Stomach (tissue), 4 donors: ENCODE data around the gene NEMP2.

Source experiments
- EP300 ChIP-seq: sonication (generic); formaldehyde crosslinking; IDR thresholded peaks from one replicate; pipeline ENCODE4 v1.6.1; 2017; ENCODE audit warnings: antibody characterized with exemption
- POLR2A ChIP-seq, 4 donors: fragments of 450-650 bp; IDR thresholded peaks; one replicate each; pipeline ENCODE4 v1.6.1; 2016; ENCODE audit warnings: antibody characterized with exemption in 4 of 4, control low read depth in 2 of 4, mild to moderate bottlenecking in 1 of 4, moderate library complexity in 1 of 4
- POLR2AphosphoS5 ChIP-seq, 3 donors: sonication (generic); formaldehyde crosslinking; IDR thresholded peaks; one replicate each; pipeline ENCODE4 v1.6.1; 2016; ENCODE audit warnings: antibody characterized with exemption in 3 of 3
- TF ChIP-seq, protein P1 (sequence below), 7 experiments: fragments of 450-650 bp in 4 of 7; fragments of 200-600 bp in 3 of 7; sonication (generic) in 3 of 7; IDR thresholded peaks; one replicate each; pipeline ENCODE4 v1.5.1; 2016 to 2019; ENCODE audit warnings: antibody characterized with exemption in 7 of 7, control low read depth in 2 of 7, mild to moderate bottlenecking in 1 of 7

DNA sequence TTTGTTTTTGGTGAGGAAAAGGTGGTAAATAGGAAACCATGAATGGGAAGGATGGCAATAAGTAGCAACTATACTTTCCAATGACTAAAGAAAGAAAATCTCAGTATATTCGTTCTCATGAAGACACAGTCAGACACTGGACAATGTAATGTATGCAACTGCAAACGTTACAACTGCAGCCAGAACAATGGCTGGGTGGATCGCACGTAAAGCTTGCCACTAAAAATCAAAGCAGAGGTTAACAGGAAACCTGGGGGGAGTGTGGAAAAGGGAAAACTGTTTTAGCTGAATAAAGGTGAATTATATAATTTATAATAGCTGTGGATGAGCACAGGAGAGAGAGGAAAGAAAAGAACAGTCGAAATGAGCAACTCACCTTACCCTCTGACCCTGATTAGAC, 33.3 kb downstream of the NEMP2 start:
- no peak for TF ChIP-seq POLR2A (IDR thresholded peaks at IDR 0.05)
- TF ChIP-seq, protein P1, sequence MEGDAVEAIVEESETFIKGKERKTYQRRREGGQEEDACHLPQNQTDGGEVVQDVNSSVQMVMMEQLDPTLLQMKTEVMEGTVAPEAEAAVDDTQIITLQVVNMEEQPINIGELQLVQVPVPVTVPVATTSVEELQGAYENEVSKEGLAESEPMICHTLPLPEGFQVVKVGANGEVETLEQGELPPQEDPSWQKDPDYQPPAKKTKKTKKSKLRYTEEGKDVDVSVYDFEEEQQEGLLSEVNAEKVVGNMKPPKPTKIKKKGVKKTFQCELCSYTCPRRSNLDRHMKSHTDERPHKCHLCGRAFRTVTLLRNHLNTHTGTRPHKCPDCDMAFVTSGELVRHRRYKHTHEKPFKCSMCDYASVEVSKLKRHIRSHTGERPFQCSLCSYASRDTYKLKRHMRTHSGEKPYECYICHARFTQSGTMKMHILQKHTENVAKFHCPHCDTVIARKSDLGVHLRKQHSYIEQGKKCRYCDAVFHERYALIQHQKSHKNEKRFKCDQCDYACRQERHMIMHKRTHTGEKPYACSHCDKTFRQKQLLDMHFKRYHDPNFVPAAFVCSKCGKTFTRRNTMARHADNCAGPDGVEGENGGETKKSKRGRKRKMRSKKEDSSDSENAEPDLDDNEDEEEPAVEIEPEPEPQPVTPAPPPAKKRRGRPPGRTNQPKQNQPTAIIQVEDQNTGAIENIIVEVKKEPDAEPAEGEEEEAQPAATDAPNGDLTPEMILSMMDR (IDR thresholded peaks at IDR 0.05) = no peak
- no peak for TF ChIP-seq EP300
- no peak for TF ChIP-seq POLR2AphosphoS5 (IDR thresholded peaks at IDR 0.05)
